ENCODE results near the gene SNRPB.

SNRPB gene

GRCh38 chr20:2429051-2429450 lies 41.5 kb downstream of the SNRPB start:
- no peak for DNase-seq (ENCODE audit: low read depth in 2 of 2)

- no peak for DNase-seq (ENCODE audit: low read depth in 2 of 2)
Observed at GRCh38 chr20:2421247-2421646, 49.3 kb downstream of the SNRPB start.

GRCh38 chr20:2420510-2420909 lies 50.1 kb downstream of the SNRPB start:
- no peak for DNase-seq (ENCODE audit: low read depth in 2 of 2)

GRCh38 chr20:2418388-2418787 lies 52.2 kb downstream of the SNRPB start:
- DNase-seq (ENCODE audit: low read depth in 2 of 2): no peak

GRCh38 chr20:2417213-2417541 lies 53.4 kb downstream of the SNRPB start:
- DNase-seq (ENCODE audit: low read depth in 2 of 2): no peak

- no peak for DNase-seq (ENCODE audit: low read depth in 2 of 2)
Observed at GRCh38 chr20:2416541-2417212, 53.9 kb downstream of the SNRPB start.
